ENCODE data around the gene FGFR2.

The FGFR2 gene

GRCh38 chr10:121510201-121510771 is 88.0 kb downstream of the FGFR2 start:
- Histone ChIP-seq H4K20me1 (ENCODE audit: control insufficient read depth, insufficient read depth, low read depth, low read length) (no peaks in the 10 kb centered on the region), H3K9me3 (ENCODE audit: control insufficient read depth, insufficient read depth, low read length) (no peaks in the 10 kb centered on the region), H3K79me2 (ENCODE audit: control insufficient read depth, low read length) (no peaks in the 10 kb centered on the region), H3K27ac (ENCODE audit: low read depth, low read length) (no peak overlapping the region), H3K4me2 (ENCODE audit: low read length) (no peak overlapping the region), H3K9me2 (replicated peaks; ENCODE audit: control insufficient read depth, low read length) (no peaks in the 10 kb centered on the region), H3K4me3 (ENCODE audit: low read length) (no peak overlapping the region), H3F3A (ENCODE audit: control insufficient read depth, insufficient read depth) (no peaks in the 10 kb centered on the region), H3K27me3 (ENCODE audit: control insufficient read depth, low read length) (no peaks in the 10 kb centered on the region), H3K4me1 (ENCODE audit: control insufficient read depth, low read length) (no peaks in the 10 kb centered on the region), H3K36me3 (ENCODE audit: control insufficient read depth, low read length) (no peaks in the 10 kb centered on the region)
- TF ChIP-seq EZH2phosphoT487 (IDR thresholded peaks at IDR 0.05; ENCODE audit: borderline replicate concordance, low read length) = no peak
- TF ChIP-seq, protein P1, sequence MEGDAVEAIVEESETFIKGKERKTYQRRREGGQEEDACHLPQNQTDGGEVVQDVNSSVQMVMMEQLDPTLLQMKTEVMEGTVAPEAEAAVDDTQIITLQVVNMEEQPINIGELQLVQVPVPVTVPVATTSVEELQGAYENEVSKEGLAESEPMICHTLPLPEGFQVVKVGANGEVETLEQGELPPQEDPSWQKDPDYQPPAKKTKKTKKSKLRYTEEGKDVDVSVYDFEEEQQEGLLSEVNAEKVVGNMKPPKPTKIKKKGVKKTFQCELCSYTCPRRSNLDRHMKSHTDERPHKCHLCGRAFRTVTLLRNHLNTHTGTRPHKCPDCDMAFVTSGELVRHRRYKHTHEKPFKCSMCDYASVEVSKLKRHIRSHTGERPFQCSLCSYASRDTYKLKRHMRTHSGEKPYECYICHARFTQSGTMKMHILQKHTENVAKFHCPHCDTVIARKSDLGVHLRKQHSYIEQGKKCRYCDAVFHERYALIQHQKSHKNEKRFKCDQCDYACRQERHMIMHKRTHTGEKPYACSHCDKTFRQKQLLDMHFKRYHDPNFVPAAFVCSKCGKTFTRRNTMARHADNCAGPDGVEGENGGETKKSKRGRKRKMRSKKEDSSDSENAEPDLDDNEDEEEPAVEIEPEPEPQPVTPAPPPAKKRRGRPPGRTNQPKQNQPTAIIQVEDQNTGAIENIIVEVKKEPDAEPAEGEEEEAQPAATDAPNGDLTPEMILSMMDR (IDR thresholded peaks at IDR 0.05; ENCODE audit: low read depth, low read length, poor library complexity, severe bottlenecking) = no peak

- H3K27ac ChIP-seq (ENCODE audit: low read depth, low read length) = no peak overlapping the region
- no peak overlapping the region for H3K4me2 ChIP-seq (ENCODE audit: low read length)
- no peaks in the 10 kb centered on the region for H3K4me1 ChIP-seq (ENCODE audit: control insufficient read depth, low read length)
- no peak overlapping the region for H3K4me3 ChIP-seq (ENCODE audit: low read length)
- H3K9me3 ChIP-seq (ENCODE audit: control insufficient read depth, insufficient read depth, low read length) = no peaks in the 10 kb centered on the region
- no peaks in the 10 kb centered on the region for H4K20me1 ChIP-seq (ENCODE audit: control insufficient read depth, insufficient read depth, low read depth, low read length)
- TF ChIP-seq EZH2phosphoT487 (IDR thresholded peaks at IDR 0.05; ENCODE audit: borderline replicate concordance, low read length) = no peak
- TF ChIP-seq, protein P1 (IDR thresholded peaks at IDR 0.05; ENCODE audit: low read depth, low read length, poor library complexity, severe bottlenecking) = no peak
- no peaks in the 10 kb centered on the region for H3K79me2 ChIP-seq (ENCODE audit: control insufficient read depth, low read length)
- H3K27me3 ChIP-seq (ENCODE audit: control insufficient read depth, low read length) = no peaks in the 10 kb centered on the region
- no peaks in the 10 kb centered on the region for H3K9me2 ChIP-seq (replicated peaks; ENCODE audit: control insufficient read depth, low read length)
- no peaks in the 10 kb centered on the region for H3F3A ChIP-seq (ENCODE audit: control insufficient read depth, insufficient read depth)
- H3K36me3 ChIP-seq (ENCODE audit: control insufficient read depth, low read length) = no peaks in the 10 kb centered on the region
These were observed 88.4 kb downstream of the FGFR2 start for GRCh38 chr10:121509796-121510195.

DNA sequence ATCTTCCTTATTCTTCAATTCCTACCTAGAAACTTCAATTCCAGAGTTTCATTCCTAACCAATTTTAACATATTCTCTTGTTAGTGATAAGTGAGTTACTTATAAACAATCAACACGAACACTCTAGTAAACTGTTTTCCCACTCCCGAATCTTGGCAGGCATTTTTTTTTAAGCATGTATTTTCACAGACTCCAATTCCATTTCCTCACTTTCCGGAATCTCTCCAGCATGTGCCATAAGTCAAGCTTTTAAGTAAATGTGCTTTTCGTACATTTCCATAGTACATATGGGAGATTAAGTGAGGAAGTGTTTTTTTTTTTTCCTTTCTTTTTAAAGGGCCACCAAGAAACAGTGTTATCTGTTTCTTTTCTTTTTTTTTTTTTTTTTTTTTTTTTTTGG is 89.1 kb downstream of the FGFR2 start:
- Histone ChIP-seq H3K4me3 (ENCODE audit: low read length) (no peak overlapping the region), H3K27me3 (ENCODE audit: control insufficient read depth, low read length) (no peaks in the 10 kb centered on the region), H3K9me3 (ENCODE audit: control insufficient read depth, insufficient read depth, low read length) (no peaks in the 10 kb centered on the region), H3K27ac (ENCODE audit: low read depth, low read length) (no peak overlapping the region), H3K4me1 (ENCODE audit: control insufficient read depth, low read length) (no peaks in the 10 kb centered on the region), H3K9me2 (replicated peaks; ENCODE audit: control insufficient read depth, low read length) (no peaks in the 10 kb centered on the region), H4K20me1 (ENCODE audit: control insufficient read depth, insufficient read depth, low read depth, low read length) (no peaks in the 10 kb centered on the region), H3F3A (ENCODE audit: control insufficient read depth, insufficient read depth) (no peaks in the 10 kb centered on the region), H3K4me2 (ENCODE audit: low read length) (no peak overlapping the region), H3K79me2 (ENCODE audit: control insufficient read depth, low read length) (no peaks in the 10 kb centered on the region), H3K36me3 (ENCODE audit: control insufficient read depth, low read length) (no peaks in the 10 kb centered on the region)
- TF ChIP-seq, protein P1 (IDR thresholded peaks at IDR 0.05; ENCODE audit: low read depth, low read length, poor library complexity, severe bottlenecking) = no peak
- no peak for TF ChIP-seq EZH2phosphoT487 (IDR thresholded peaks at IDR 0.05; ENCODE audit: borderline replicate concordance, low read length)
